Measurements from ENCODE around the gene TNFAIP2. TPM values are rescaled to one million over a fixed set of nuclear protein-coding genes. Genes with fewer than 3 reads are reported as not detected.

Gene TNFAIP2
- total and polyA plus RNA-seq, 2 of the 4 experiments (the other 2 are of a cell fraction): 6.3 to 9.6 TPM

DNA sequence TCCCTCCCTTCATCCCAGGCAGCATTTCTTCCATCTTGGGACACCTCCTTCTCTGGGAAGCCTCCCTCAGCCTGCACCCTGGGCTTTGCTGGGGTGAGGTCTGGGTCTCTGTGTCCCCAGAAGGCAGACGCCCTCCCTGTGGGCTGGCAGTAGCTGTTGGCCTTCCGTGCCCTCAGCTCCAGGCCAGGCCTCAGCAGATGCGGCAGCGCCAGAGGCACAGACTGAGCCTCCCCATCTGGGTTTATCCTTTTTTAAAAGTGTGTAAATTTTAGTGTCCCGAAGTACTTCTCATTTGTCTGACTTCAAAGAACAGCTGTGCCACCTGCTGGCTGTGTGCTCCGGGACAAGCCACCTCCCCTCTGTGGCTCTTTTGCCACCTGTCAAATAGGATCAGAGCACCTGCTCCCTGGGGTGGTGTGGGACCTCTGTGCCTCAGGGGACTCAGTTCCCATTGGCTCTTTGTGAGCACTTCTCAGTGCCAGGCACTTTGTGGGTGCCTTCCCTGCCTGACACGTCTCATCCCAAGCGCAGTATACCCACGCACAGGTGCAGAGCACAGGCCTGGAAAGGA is 17.6 kb upstream of the TNFAIP2 start:
- Histone ChIP-seq H4K20me1 (ENCODE audit: insufficient read depth, low read length) (no peaks in the 10 kb centered on the region; the same call in 1 of the 2 replicates), H4K8ac (ENCODE audit: low read depth in 2 of 2, low read length in 2 of 2) (no peak overlapping the region), H3K23ac (ENCODE audit: low read depth, low read length) (no peak overlapping the region), H3K14ac (replicated peaks; ENCODE audit: low read depth, low read length) (no peak overlapping the region), H3K9ac (ENCODE audit: low read depth, low read length) (no peak overlapping the region), H3K9me1 (ENCODE audit: insufficient read depth, low read length) (peaks cover 10% of the 10 kb centered on the region; the same call in 1 of the 2 replicates), H3K36me3 (ENCODE audit: control insufficient read depth, insufficient read depth, low read length) (no peaks in the 10 kb centered on the region), H2AFZ (replicated peaks; ENCODE audit: low read length, poor library complexity) (peak overlapping the region; percentile 41), H3K56ac (ENCODE audit: extremely low read depth, insufficient read depth, low read length) (no peak overlapping the region), H2BK120ac (ENCODE audit: low read depth, low read length) (0 out of 2 replicates have a peak overlapping the region, but pooled peaks have one; percentile 16), H2BK5ac (ENCODE audit: low read depth, low read length, poor library complexity, severe bottlenecking) (no peak overlapping the region), H4K91ac (ENCODE audit: insufficient read depth, low read depth, low read length) (peak overlapping the region; percentile 43; the same call in 1 of the 2 replicates), H3K27me3 (ENCODE audit: control insufficient read depth, insufficient read depth, low read length) (peaks cover 36% of the 10 kb centered on the region), H4K5ac (ENCODE audit: low read depth, low read length) (no peak overlapping the region), H3K4ac (ENCODE audit: low read depth, low read length) (0 out of 2 replicates have a peak overlapping the region, but pooled peaks have one; percentile 8), H3K9me3 (ENCODE audit: control insufficient read depth, insufficient read depth, low read length) (no peaks in the 10 kb centered on the region), H3K4me2 (ENCODE audit: low read depth, low read length) (no peak overlapping the region), H2AK5ac (ENCODE audit: low read depth, low read length) (peak overlapping the region; percentile 83; the same call in 1 of the 2 replicates), H2BK15ac (ENCODE audit: low read depth, low read length) (no peak overlapping the region; the same call in 2 of the 3 replicates), H3K79me1 (ENCODE audit: low read depth in 1 of 2, low read length in 2 of 2) (no peaks in the 10 kb centered on the region), H3K4me1 (ENCODE audit: control insufficient read depth, insufficient read depth, low read length) (peaks cover 22% of the 10 kb centered on the region), H3K27ac (ENCODE audit: insufficient read depth, low read length) (no peak overlapping the region), H3K18ac (ENCODE audit: low read depth, low read length) (no peak overlapping the region), H2BK20ac (ENCODE audit: low read depth, low read length) (no peak overlapping the region), H2AK9ac (replicated peaks; ENCODE audit: low read depth, low read length, poor library complexity) (peak overlapping the region; percentile 77), H3K4me3 (ENCODE audit: insufficient read depth, low read depth, low read length) (no peak overlapping the region)
- POLR2A ChIA-PET (ENCODE audit: unreplicated experiment): no interaction called here
- 80% methylated on average over 5 of the region's 9 CpGs; no CpG with 5 or more reads in 1 of the 2 experiments for WGBS, 2 experiments (ENCODE audit: extremely low coverage in 2 of 2, insufficient read length in 1 of 2)
- no peak for DNase-seq
- ATAC-seq (ENCODE audit: low read depth): no peak
- no TSS peak for BruUV-seq (replicated peaks)
- CTCF ChIA-PET: interaction anchor here (0.5 to 3.3 kb wide), 11 partner anchors 25 to 186 kb away, joined by 3 to 23 read pairs (median 6); no protein-coding TSS in a partner anchor
- intact Hi-C loops (cut with micrococcal nuclease): loop anchor here (1.0 kb wide), 2 partner anchors 80 to 188 kb away; no protein-coding TSS in a partner anchor
- in situ Hi-C loops (cut with MboI; ENCODE audit: low sequenced_read_pairs): no loop called here
- TF ChIP-seq, protein P1, sequence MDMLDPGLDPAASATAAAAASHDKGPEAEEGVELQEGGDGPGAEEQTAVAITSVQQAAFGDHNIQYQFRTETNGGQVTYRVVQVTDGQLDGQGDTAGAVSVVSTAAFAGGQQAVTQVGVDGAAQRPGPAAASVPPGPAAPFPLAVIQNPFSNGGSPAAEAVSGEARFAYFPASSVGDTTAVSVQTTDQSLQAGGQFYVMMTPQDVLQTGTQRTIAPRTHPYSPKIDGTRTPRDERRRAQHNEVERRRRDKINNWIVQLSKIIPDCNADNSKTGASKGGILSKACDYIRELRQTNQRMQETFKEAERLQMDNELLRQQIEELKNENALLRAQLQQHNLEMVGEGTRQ (IDR thresholded peaks at IDR 0.05; ENCODE audit: low read depth, low read length): no peak
- TF ChIP-seq, protein P2, sequence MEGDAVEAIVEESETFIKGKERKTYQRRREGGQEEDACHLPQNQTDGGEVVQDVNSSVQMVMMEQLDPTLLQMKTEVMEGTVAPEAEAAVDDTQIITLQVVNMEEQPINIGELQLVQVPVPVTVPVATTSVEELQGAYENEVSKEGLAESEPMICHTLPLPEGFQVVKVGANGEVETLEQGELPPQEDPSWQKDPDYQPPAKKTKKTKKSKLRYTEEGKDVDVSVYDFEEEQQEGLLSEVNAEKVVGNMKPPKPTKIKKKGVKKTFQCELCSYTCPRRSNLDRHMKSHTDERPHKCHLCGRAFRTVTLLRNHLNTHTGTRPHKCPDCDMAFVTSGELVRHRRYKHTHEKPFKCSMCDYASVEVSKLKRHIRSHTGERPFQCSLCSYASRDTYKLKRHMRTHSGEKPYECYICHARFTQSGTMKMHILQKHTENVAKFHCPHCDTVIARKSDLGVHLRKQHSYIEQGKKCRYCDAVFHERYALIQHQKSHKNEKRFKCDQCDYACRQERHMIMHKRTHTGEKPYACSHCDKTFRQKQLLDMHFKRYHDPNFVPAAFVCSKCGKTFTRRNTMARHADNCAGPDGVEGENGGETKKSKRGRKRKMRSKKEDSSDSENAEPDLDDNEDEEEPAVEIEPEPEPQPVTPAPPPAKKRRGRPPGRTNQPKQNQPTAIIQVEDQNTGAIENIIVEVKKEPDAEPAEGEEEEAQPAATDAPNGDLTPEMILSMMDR (conservative IDR thresholded peaks at IDR 0.05; ENCODE audit: low read depth, low read length): 0 out of 2 replicates have a peak, but pooled peaks have one; percentile 7
- dilution Hi-C loops (cut with HindIII; ENCODE audit: low sequenced_read_pairs, unreplicated experiment): no loop called here

All from IMR-90 (cell line).